MM.1S (cell line): ENCODE results near the gene TSGA10.
A peak's percentile ranks its signal among the peaks of the same experiment; 100 is the strongest.

Experiments used
- DNase-seq: peaks from one replicate; pipeline ENCODE4 v3.0.0-alpha.2; 2015
- H2AFZ ChIP-seq: fragments of 300-600 bp; sonication (generic); 2 replicates; pipeline ENCODE4 v1.6.0; 2016; ENCODE audit warnings: antibody characterized with exemption, low read length
- H3F3A ChIP-seq: fragments of 300-600 bp; sonication (generic); 2 replicates; pipeline ENCODE4 v1.6.1; 2016; ENCODE audit warnings: mild to moderate bottlenecking, antibody characterized with exemption, low read length, moderate library complexity, mixed read lengths; ENCODE audit not compliant: insufficient read depth
- H3K27ac ChIP-seq: fragments of 300-600 bp; sonication (generic); 2 replicates; pipeline ENCODE4 v1.5.1; 2016; ENCODE audit warnings: mild to moderate bottlenecking, low read length
- H3K27me3 ChIP-seq: fragments of 300-600 bp; sonication (generic); replicated peaks from 2 replicates; pipeline ENCODE4 v1.6.0; 2016; ENCODE audit warnings: low read length; ENCODE audit not compliant: insufficient read depth
- H3K36me3 ChIP-seq: fragments of 300-600 bp; sonication (generic); replicated peaks from 2 replicates; pipeline ENCODE4 v1.6.1; 2016; ENCODE audit warnings: mild to moderate bottlenecking, low read length, mixed read lengths; ENCODE audit not compliant: insufficient read depth
- H3K4me1 ChIP-seq: fragments of 300-600 bp; sonication (generic); 2 replicates; pipeline ENCODE4 v1.6.1; 2016; ENCODE audit warnings: low read length, mixed read lengths
- H3K4me2 ChIP-seq: fragments of 300-600 bp; sonication (generic); 2 replicates; pipeline ENCODE4 v1.6.0; 2016; ENCODE audit warnings: low read depth, low read length
- H3K4me3 ChIP-seq: fragments of 300-600 bp; sonication (generic); 2 replicates; pipeline ENCODE4 v1.5.1; 2016; ENCODE audit warnings: low read length, mixed read lengths
- H3K79me2 ChIP-seq: fragments of 300-600 bp; sonication (generic); 2 replicates; pipeline ENCODE4 v1.6.1; 2016; ENCODE audit warnings: mixed run types, low read length, mixed read lengths
- H3K9ac ChIP-seq: fragments of 300-600 bp; sonication (generic); 2 replicates; pipeline ENCODE4 v1.6.1; 2016; ENCODE audit warnings: low read length, mixed read lengths
- H3K9me2 ChIP-seq: fragments of 300-600 bp; sonication (generic); replicated peaks from 2 replicates; pipeline ENCODE4 v1.6.1; 2016; ENCODE audit warnings: mild to moderate bottlenecking, low read length, mixed read lengths; ENCODE audit not compliant: insufficient read depth
- H3K9me3 ChIP-seq: fragments of 300-600 bp; sonication (generic); replicated peaks from 2 replicates; pipeline ENCODE4 v1.6.1; 2016; ENCODE audit warnings: mild to moderate bottlenecking, low read length, mixed read lengths; ENCODE audit not compliant: insufficient read depth
- H4K20me1 ChIP-seq: fragments of 300-600 bp; sonication (generic); 2 replicates; pipeline ENCODE4 v1.6.1; 2016; ENCODE audit warnings: mild to moderate bottlenecking, low read length, moderate library complexity, mixed read lengths; ENCODE audit not compliant: insufficient read depth
- CTCF ChIP-seq: fragments of 300-600 bp; sonication (generic); IDR thresholded peaks from 2 replicates; pipeline ENCODE4 v1.5.1; 2016; ENCODE audit warnings: antibody characterized with exemption, low read length, mixed read lengths
- EZH2 ChIP-seq: fragments of 300-600 bp; sonication (generic); optimal IDR thresholded peaks from 2 replicates; pipeline ENCODE3; 2017; ENCODE audit warnings: low read depth, mild to moderate bottlenecking, antibody characterized with exemption, low read length, mixed read lengths
- EZH2phosphoT487 ChIP-seq: fragments of 300-600 bp; sonication (generic); IDR thresholded peaks from 2 replicates; pipeline ENCODE4 v1.6.1; 2018; ENCODE audit warnings: antibody characterized with exemption, low read length

Gene TSGA10

GRCh38 chr2:99154643-99155536, at the start of gene TSGA10, which contains the start of gene LIPT1:
Gene TSGA10, minus strand, starts transcription at chr2:99154942. Its CDS starts 45,503 bp downstream, at chr2:99109439.
Gene LIPT1, plus strand, starts transcription at chr2:99154967. Its CDS starts 6,991 bp downstream, at chr2:99161958.
- Histone ChIP-seq H3K4me1 (peaks cover 14% of the 10 kb centered on the region), H3K79me2 (peaks cover 20% of the 10 kb centered on the region; the same call in 1 of the 2 replicates), H3K27ac (peak within 1 kb of the TSS; percentile 78), H3K4me3 (peak within 1 kb of the TSS; percentile 77), H3K27me3 (no peaks in the 10 kb centered on the region), H4K20me1 (no peaks in the 10 kb centered on the region), H3F3A (peaks cover 5% of the 10 kb centered on the region; the same call in 1 of the 2 replicates), H2AFZ (peak within 1 kb of the TSS; percentile 49), H3K9me3 (no peaks in the 10 kb centered on the region), H3K4me2 (peak within 1 kb of the TSS; percentile 96), H3K36me3 (no peaks in the 10 kb centered on the region), H3K9me2 (no peaks in the 10 kb centered on the region), H3K9ac (peak within 1 kb of the TSS; percentile 84)
- TF ChIP-seq CTCF = peak; percentile 29
- no peak for TF ChIP-seq EZH2
- TF ChIP-seq EZH2phosphoT487 = no peak
- peak; percentile 97 for DNase-seq

- H3K36me3 ChIP-seq = no peaks in the 10 kb centered on the region
- no peaks in the 10 kb centered on the region for H3K27me3 ChIP-seq
- H3K4me2 ChIP-seq = no peak overlapping the region
- H4K20me1 ChIP-seq = no peaks in the 10 kb centered on the region
- TF ChIP-seq CTCF (no peak), EZH2phosphoT487 (no peak), EZH2 (no peak)
- H3K79me2 ChIP-seq = no peaks in the 10 kb centered on the region
- H2AFZ ChIP-seq = no peak overlapping the region
- H3K27ac ChIP-seq = no peak overlapping the region
- DNase-seq = no peak
- no peak overlapping the region for H3K9ac ChIP-seq
- H3K9me3 ChIP-seq = no peaks in the 10 kb centered on the region
- no peaks in the 10 kb centered on the region for H3F3A ChIP-seq
- H3K4me3 ChIP-seq = no peak overlapping the region
- H3K9me2 ChIP-seq = no peaks in the 10 kb centered on the region
- H3K4me1 ChIP-seq = no peaks in the 10 kb centered on the region
These were observed 47.4 kb upstream of the TSGA10 start for GRCh38 chr2:99201959-99202678.

GRCh38 chr2:99200076-99200800, 45.5 kb upstream of the TSGA10 start:
- H2AFZ ChIP-seq = no peak overlapping the region
- no peak for TF ChIP-seq CTCF
- TF ChIP-seq EZH2phosphoT487 = no peak
- TF ChIP-seq EZH2 = no peak
- H3K4me2 ChIP-seq = no peak overlapping the region
- no peak overlapping the region for H3K27ac ChIP-seq
- H3K9ac ChIP-seq = no peak overlapping the region
- no peaks in the 10 kb centered on the region for H3K79me2 ChIP-seq
- no peaks in the 10 kb centered on the region for H4K20me1 ChIP-seq
- H3K4me3 ChIP-seq = no peak overlapping the region
- H3K9me3 ChIP-seq = no peaks in the 10 kb centered on the region
- no peaks in the 10 kb centered on the region; the same call in 1 of the 2 replicates for H3K36me3 ChIP-seq
- no peak for DNase-seq
- H3K4me1 ChIP-seq = no peaks in the 10 kb centered on the region
- H3K9me2 ChIP-seq = no peaks in the 10 kb centered on the region
- no peaks in the 10 kb centered on the region for H3K27me3 ChIP-seq
- no peaks in the 10 kb centered on the region for H3F3A ChIP-seq
